ENCODE measurements around the gene LBP.

DNA sequence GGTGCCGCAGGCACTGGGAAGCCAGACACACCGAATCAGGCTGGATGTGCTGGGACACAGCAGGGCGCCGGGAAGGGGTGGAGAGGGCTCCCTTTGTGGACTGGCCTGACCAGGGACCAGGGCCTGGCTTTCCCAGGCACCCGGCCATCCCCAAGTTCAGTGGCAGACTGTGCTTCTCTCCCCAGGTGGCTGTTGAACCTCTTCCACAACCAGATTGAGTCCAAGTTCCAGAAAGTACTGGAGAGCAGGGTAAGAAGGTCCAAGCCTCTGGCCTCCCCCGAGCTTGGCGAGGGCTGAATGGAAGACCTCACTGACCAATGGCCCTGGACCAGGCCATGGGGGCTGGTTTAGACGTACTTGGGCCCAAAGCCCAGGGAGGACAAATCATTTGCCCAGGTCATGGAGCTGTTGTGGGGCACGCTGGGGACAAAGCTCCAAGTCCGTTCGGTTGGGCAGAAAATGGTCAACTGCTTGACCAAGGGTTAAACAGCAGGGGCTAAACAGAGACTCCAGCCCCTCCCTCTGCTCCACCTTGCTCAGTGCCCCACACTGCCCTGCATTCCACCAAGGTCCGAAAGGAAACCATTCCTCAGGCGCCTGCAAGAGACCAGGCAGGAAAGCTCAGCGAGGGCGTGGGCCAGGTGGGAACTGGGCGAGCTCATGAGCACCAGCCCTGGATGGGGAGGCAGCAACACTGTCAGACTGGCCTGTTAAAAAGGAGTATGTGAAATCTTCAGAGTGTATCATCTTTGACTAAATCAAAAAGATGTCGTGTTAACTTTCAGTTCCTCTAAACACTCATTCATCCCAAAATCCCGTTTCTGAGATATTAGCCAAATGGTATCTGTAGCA lies 9.1 kb downstream of the LBP start:
- TF ChIP-seq, protein P1, sequence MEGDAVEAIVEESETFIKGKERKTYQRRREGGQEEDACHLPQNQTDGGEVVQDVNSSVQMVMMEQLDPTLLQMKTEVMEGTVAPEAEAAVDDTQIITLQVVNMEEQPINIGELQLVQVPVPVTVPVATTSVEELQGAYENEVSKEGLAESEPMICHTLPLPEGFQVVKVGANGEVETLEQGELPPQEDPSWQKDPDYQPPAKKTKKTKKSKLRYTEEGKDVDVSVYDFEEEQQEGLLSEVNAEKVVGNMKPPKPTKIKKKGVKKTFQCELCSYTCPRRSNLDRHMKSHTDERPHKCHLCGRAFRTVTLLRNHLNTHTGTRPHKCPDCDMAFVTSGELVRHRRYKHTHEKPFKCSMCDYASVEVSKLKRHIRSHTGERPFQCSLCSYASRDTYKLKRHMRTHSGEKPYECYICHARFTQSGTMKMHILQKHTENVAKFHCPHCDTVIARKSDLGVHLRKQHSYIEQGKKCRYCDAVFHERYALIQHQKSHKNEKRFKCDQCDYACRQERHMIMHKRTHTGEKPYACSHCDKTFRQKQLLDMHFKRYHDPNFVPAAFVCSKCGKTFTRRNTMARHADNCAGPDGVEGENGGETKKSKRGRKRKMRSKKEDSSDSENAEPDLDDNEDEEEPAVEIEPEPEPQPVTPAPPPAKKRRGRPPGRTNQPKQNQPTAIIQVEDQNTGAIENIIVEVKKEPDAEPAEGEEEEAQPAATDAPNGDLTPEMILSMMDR (conservative IDR thresholded peaks at IDR 0.05 in 1 of 2, IDR thresholded peaks at IDR 0.05 in 1 of 2; ENCODE audit: low read depth in 1 of 2, low read length in 2 of 2) = no peak
- TF ChIP-seq EZH2 (IDR thresholded peaks at IDR 0.05; ENCODE audit: low read length, missing control alignments) = no peak

All from fibroblast of lung (primary cell).